Liver (tissue), 3 donors: Measurements from ENCODE around the gene SDK2.

Experiments used
- FOXA1 ChIP-seq: IDR thresholded peaks from 2 replicates; pipeline ENCODE4 v1.6.1; 2016; ENCODE audit warnings: antibody characterized with exemption
- JUND ChIP-seq, 2 donors: IDR thresholded peaks; 2 replicates each; pipeline ENCODE4 v1.6.1; 2016; ENCODE audit warnings: antibody characterized with exemption in 2 of 2
- RAD21 ChIP-seq, 2 donors: IDR thresholded peaks; 2 replicates each; pipeline ENCODE4 v1.6.1; 2016; ENCODE audit warnings: antibody characterized with exemption in 2 of 2, mild to moderate bottlenecking in 2 of 2
- RXRA ChIP-seq, 2 donors: IDR thresholded peaks; 2 replicates each; pipeline ENCODE4 v1.6.1; 2017 to 2018; ENCODE audit warnings: antibody characterized with exemption in 2 of 2, mild to moderate bottlenecking in 1 of 2
- YY1 ChIP-seq: IDR thresholded peaks from 2 replicates; pipeline ENCODE4 v1.6.1; 2016; ENCODE audit warnings: antibody characterized with exemption, mild to moderate bottlenecking
- TF ChIP-seq, protein P1 (sequence below): fragments of 150-350 bp; IDR thresholded peaks from 2 replicates; pipeline ENCODE4 v1.5.1; 2017; ENCODE audit warnings: improper control_type of control experiment, low read depth, low read length; ENCODE audit not compliant: missing input control
- TF ChIP-seq, protein P2 (sequence below): IDR thresholded peaks from 2 replicates; pipeline ENCODE4 v1.6.1; 2016; ENCODE audit warnings: antibody characterized with exemption, mild to moderate bottlenecking
- TF ChIP-seq, protein P3 (sequence below): IDR thresholded peaks from 2 replicates; pipeline ENCODE4 v1.6.1; 2016; ENCODE audit warnings: antibody characterized with exemption
- TF ChIP-seq, protein P4 (sequence below): IDR thresholded peaks from 2 replicates; pipeline ENCODE4 v1.6.1; 2016; ENCODE audit warnings: antibody characterized with exemption
- donor health status: healthy.
- donor health status: healthy.

DNA sequence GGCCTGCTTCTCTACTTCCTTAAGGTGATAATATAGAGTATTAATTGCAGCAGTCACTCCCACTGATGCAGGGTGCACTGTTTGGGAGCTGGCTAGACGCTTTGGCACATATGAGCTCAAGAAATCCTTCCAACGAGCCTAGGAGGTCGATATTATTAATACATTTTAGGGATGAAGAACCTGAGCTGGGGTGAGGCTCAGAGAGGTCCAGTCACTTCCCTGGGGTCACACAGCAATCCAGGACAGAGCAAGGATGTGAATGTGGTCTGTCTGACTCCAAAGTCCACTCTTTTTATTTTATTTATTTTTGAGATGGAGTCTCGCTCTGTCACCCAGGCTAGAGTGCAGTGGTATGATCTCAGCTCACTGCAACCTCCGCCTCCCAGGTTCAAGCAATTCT, 176.0 kb downstream of the SDK2 start:
- TF ChIP-seq RAD21 (IDR thresholded peaks at IDR 0.05) = no peak
- TF ChIP-seq, protein P1, sequence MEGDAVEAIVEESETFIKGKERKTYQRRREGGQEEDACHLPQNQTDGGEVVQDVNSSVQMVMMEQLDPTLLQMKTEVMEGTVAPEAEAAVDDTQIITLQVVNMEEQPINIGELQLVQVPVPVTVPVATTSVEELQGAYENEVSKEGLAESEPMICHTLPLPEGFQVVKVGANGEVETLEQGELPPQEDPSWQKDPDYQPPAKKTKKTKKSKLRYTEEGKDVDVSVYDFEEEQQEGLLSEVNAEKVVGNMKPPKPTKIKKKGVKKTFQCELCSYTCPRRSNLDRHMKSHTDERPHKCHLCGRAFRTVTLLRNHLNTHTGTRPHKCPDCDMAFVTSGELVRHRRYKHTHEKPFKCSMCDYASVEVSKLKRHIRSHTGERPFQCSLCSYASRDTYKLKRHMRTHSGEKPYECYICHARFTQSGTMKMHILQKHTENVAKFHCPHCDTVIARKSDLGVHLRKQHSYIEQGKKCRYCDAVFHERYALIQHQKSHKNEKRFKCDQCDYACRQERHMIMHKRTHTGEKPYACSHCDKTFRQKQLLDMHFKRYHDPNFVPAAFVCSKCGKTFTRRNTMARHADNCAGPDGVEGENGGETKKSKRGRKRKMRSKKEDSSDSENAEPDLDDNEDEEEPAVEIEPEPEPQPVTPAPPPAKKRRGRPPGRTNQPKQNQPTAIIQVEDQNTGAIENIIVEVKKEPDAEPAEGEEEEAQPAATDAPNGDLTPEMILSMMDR = no peak
- TF ChIP-seq YY1 = no peak
- TF ChIP-seq, protein P2, sequence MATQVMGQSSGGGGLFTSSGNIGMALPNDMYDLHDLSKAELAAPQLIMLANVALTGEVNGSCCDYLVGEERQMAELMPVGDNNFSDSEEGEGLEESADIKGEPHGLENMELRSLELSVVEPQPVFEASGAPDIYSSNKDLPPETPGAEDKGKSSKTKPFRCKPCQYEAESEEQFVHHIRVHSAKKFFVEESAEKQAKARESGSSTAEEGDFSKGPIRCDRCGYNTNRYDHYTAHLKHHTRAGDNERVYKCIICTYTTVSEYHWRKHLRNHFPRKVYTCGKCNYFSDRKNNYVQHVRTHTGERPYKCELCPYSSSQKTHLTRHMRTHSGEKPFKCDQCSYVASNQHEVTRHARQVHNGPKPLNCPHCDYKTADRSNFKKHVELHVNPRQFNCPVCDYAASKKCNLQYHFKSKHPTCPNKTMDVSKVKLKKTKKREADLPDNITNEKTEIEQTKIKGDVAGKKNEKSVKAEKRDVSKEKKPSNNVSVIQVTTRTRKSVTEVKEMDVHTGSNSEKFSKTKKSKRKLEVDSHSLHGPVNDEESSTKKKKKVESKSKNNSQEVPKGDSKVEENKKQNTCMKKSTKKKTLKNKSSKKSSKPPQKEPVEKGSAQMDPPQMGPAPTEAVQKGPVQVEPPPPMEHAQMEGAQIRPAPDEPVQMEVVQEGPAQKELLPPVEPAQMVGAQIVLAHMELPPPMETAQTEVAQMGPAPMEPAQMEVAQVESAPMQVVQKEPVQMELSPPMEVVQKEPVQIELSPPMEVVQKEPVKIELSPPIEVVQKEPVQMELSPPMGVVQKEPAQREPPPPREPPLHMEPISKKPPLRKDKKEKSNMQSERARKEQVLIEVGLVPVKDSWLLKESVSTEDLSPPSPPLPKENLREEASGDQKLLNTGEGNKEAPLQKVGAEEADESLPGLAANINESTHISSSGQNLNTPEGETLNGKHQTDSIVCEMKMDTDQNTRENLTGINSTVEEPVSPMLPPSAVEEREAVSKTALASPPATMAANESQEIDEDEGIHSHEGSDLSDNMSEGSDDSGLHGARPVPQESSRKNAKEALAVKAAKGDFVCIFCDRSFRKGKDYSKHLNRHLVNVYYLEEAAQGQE = no peak
- TF ChIP-seq, protein P3, sequence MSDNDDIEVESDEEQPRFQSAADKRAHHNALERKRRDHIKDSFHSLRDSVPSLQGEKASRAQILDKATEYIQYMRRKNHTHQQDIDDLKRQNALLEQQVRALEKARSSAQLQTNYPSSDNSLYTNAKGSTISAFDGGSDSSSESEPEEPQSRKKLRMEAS = no peak
- no peak for TF ChIP-seq FOXA1
- no peak for TF ChIP-seq RXRA (IDR thresholded peaks at IDR 0.05)
- no peak for TF ChIP-seq JUND (IDR thresholded peaks at IDR 0.05)
- TF ChIP-seq, protein P4, sequence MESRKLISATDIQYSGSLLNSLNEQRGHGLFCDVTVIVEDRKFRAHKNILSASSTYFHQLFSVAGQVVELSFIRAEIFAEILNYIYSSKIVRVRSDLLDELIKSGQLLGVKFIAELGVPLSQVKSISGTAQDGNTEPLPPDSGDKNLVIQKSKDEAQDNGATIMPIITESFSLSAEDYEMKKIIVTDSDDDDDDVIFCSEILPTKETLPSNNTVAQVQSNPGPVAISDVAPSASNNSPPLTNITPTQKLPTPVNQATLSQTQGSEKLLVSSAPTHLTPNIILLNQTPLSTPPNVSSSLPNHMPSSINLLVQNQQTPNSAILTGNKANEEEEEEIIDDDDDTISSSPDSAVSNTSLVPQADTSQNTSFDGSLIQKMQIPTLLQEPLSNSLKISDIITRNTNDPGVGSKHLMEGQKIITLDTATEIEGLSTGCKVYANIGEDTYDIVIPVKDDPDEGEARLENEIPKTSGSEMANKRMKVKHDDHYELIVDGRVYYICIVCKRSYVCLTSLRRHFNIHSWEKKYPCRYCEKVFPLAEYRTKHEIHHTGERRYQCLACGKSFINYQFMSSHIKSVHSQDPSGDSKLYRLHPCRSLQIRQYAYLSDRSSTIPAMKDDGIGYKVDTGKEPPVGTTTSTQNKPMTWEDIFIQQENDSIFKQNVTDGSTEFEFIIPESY = no peak
